HG03378 (cell line): ENCODE results near the gene MAD1L1.
"Not testable (repeated sequence)": the region's sequence is repeated elsewhere in the genome, so short reads cannot be mapped to it uniquely, and the experiment has no call there.

ENCODE experiments used
- ATAC-seq: cut with Tn5 transposase; IDR thresholded peaks from one replicate; pipeline ENCODE4 v1.9.1; 2021; ENCODE audit warnings: mild to moderate bottlenecking, moderate library complexity; ENCODE audit not compliant: unreplicated experiment

MAD1L1 gene

GRCh38 chr7:1815551-1816281 is 417.0 kb downstream of the MAD1L1 start:
- ATAC-seq, result not testable (repeated sequence)

DNA sequence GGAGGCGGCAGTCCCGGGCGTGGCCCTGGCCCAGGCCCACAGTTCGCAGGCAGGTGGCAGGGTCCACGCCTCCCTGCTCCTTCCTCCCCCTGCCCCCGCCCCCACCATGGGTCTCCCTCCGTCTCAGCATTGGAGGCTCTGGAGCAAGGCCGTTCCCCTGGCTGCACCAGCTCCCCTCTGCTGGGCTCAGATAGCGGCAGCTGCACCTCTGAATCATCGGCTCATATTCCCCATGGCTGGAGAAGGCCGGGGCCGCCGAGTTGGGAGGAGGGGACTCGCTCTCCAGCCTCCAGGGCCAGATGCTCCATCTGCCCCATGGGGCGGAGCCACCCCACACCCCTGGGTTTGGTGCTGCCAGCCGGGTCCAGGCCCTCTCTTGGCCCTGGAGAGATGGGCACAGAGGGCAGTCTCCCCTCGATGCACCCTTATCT is 417.7 kb downstream of the MAD1L1 start:
- no peak for ATAC-seq

DNA sequence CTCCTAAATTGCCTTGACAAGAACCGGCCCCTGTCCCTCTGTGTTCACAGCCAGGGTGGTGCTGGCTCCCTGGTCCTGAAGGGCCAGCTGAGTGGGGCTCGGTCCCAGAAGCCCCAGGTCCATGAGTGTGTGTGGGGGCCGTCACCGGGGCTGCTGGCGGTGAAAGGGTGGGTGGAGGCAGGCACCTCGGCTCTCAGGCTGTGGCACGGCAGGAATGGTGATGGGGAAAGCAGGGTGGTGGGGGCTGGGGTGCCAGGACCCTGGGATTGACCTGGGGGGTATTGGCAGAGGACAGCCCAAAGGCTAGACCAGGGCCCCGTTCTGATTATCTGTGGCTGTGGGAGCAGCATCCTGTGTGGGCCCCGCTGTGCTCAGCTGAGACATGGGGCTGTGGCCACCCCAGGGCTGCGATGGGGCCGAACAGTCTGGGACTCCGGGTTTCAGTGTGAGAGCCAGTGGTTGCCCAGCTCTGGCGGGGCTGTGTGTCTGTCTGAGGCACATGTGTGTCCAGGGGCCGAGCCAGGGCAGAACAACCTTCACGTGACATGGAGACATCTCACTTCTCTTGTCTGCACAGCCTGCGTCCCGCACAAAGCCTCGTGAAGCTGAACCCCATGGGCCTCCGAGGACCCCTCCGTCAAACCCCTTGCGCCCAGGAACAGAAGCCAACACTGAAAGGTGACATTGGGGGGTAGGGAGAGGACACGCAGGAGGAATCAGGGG is 418.5 kb downstream of the MAD1L1 start:
- no peak for ATAC-seq

DNA sequence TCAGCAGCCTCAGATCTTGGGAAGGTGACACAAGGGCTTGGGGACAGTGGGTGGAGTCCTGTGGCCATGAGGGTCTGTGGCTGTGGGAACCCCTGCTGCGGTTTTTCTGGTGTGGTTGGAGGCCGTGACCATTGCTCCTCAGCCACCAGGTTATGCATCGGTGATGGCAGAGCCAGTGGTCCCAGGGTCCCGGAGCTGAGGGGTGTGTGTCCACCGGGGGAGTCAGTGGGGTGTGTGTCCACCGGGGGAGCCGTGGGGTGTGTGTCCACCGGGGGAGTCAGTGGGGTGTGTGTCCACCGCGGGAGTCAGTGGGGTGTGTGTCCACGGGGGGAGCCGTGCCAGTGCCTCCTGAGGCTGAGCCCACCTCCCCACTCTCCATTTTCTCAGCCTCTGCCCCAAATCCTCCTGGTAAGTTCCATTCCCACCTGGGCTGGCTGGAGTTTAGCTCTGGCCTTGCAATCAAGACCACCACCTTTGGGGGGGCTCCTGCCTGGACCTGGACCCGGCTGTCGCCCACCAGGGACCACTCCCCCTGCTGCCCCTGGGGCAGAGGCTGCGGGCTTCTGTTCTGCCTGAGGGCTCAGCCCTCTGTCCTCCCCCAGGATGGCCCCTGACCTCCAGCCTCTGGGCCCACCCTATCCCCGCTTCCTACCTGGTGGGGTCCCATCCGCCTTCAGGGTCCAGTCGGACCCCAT is 419.2 kb downstream of the MAD1L1 start:
- no peak for ATAC-seq

DNA sequence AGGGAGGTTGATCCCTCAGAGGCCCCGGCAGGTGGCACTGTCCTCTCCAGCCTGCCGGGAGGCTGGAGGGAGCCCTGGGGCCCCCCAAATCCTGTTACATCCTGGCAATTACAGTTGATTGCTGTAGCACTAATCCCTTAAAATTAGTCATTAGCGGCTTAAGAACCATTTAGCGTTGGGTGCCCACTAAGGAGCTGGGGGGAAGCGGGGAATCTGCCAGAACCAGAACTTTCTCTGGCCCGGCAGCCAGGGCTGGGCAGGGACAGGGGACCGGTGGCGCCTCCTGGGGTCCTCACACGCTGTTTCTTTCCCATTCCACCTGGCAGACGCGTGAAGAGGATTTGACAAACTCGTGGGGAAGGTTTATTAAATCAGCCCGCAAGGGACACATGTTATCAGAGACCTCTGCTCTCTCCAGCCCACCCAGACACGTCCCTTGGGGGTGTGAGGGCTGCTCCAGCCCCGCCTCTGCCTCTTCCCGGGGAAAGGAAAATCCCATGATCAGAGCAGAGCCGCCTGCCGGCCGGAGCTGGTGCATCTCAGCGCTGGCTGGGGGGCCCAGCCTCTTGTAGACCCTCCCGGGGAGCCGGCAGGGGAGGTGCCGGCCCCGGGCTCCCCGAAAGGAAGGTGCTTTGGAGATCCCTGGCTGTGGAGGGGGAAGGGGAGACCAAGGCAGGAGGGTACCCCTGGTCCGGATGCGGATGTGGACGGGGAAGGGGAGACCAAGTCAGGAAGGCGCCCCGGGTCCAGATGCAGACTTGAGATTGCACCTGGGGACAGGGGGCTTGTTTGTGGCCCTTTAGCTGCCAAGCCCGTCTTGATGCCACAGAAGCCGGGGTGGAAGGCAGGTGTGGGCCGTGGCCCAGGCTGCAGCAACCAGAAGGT is 420.0 kb downstream of the MAD1L1 start:
- no peak for ATAC-seq

GRCh38 chr7:1811850-1812508 is 420.8 kb downstream of the MAD1L1 start:
- no peak for ATAC-seq

- ATAC-seq, result no peak
Measured at GRCh38 chr7:1810961-1811849, 421.5 kb downstream of the MAD1L1 start.

- ATAC-seq, result no peak
Measured at GRCh38 chr7:1810521-1810920, 422.2 kb downstream of the MAD1L1 start.

DNA sequence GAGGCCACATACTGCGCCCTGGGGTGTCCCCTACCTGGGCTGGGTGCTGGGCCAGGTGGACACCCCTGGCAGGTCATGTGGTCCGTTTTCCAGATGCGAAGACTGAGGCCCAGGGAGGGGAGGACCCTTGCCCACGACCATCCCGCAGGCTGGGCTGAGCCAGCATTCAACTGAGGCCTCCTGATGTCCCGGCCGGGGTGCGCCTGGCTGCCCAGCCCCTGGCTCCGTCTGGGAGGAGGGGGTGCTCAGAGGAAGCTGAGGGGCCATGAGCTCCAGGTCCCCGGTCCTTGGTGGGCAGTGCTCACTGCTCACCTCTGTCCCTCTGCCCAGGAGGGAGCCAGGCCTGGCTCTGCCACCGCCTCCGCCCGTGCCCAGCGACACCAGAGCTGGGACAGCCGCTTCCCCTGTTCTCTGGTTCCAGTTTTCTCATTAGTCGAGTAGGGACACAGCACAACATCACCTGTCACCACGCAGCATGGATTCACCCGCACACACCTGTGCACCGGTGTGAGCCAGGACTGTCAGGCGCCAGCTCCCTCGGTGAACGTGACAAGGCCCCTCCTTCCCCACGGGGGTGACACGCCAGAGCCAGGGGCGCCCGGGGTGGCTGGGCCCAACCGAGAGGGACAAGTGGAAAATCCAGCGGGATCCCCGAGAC is 423.0 kb downstream of the MAD1L1 start:
- no peak for ATAC-seq

- no peak for ATAC-seq
Measured at GRCh38 chr7:1809070-1809469, 423.7 kb downstream of the MAD1L1 start.

DNA sequence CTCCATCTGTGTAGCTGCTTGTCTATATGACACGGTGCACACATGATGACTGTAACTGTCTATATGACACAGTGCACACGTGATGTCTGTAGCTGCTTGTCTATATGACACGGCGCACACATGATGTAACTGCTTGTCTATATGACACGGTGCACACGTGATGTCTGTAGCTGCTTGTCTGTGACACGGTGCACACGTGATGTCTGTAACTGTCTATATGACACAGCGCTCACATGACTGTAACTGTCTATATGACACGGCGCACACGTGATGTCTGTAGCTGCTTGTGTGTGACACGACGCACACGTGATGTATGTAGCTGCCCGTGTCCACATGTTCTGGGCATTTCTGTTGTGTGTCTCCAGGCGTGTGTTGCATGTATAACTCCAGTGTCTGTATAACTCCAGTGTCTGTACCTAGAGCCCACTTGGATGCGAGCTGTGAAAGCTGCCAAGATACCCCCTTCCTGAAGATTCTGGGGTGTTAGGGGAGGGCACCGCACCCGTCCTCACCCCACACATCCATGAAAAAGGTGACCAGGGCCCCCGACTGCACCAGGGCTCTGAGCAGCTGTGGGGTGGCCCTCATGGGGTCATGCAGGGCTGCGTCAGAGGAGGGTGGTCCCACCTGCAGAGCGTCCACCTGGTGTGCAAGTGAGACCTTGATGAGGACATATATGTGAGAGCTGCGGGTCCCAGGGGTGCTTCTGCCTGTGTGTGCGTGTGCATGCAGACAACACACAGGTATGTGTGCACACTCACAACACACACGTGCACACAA is 424.7 kb downstream of the MAD1L1 start:
- ATAC-seq, result no peak

- ATAC-seq, result no peak
Measured at GRCh38 chr7:1806354-1806753, 426.4 kb downstream of the MAD1L1 start.

DNA sequence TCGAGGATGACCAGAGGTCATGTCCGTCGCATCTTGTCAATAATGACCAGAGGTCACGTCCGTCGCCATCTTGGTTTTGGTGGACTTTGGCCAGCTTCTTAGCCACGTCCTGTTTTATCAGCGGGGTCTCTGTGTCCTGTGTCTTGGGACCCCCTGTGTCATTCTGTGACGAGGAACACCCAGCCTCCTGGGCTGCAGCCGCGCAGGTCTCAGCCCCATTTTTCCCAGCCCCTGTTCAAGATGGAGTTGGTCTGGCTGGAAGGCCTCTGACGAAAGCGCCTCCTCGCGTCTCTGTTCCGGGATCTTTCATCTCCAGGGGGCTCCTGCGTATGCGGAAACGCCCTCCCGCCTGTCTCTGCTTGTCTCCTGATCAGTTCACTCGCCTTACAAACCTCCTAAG is 428.4 kb downstream of the MAD1L1 start:
- ATAC-seq, result no peak

DNA sequence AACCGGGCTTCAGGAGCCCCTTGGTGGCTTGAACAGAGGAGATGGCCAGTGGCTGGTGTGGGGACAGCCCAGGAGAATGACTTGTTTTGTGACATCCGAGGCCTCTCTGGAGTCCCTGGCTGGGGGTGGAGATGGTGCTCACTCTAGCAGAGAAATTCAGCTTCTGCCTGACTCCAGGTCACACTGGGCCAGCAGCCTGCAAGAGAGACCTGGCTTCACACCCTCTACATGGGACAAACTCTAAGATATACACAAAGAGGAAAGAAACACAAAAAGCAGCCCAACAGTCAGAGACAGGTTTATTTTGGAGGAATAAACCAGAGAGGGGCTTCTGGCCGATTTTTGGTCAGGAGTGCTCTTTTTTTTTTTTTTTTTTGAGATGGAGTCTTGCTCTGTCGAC is 429.8 kb downstream of the MAD1L1 start:
- ATAC-seq, result no peak

DNA sequence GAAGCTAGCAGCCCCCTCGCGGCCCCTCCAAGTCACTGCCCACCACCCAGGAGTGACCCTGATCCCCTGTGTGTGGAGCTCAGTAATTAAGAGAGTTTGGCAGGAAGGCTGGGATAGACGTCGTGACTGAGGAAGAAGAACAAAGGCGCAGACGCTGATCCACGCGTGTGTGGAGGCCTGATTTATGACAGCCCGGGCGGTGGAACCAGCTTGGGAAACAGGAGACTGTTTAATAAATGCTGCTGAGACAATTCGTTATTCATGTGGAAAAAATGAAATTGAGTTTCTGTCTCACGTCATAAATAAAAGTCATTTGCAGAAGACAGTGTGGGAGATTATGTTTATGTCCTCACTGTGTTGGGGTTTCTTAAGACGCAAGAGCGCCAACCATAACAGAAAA is 431.8 kb downstream of the MAD1L1 start:
- ATAC-seq, result no peak

- ATAC-seq, result no peak
Measured at GRCh38 chr7:1798191-1798590, 434.6 kb downstream of the MAD1L1 start.

DNA sequence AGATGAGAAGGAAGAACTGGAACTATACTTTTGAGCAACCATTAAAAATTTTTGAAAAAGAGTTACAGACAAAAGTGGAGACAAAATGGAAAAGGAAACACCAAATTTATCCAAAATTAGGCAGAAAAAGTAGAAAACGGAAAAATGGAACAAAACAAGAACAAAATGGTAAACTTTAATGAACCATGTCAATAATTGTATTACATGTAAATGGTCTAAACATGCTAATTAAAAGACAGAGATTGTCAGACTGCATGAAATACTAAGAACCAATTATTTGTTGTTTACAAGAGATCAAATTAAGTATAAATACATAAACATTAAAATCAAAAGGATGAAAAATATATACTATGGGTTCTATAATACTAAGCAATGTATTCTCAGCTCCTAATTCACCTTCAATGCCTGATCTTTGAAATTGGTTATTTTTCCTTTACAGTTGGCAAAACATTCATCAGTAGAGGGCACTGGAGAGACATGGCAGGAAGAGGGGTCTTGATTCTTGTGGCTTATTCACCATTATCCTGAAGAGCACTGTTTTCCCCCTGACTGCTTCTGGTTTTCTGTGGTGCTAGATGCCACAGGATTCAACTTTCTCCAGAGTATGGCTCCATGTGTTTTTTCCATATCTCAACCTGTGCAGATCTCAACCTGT is 437.7 kb downstream of the MAD1L1 start:
- ATAC-seq, result no peak
